Neural cell (in vitro differentiated cells): Measurements from ENCODE around the gene DIRAS1. TPM values are rescaled to one million over a fixed set of nuclear protein-coding genes. Genes with fewer than 3 reads are reported as not detected.

Experiments
- H2AFZ ChIP-seq: fragments of 200-600, 300-800 bp; sonication (generic), shearing (Covaris generic); 2 replicates; pipeline ENCODE4 v1.6.0; 2014; ENCODE audit warnings: low read depth, mild to moderate bottlenecking, antibody characterized with exemption, low read length, moderate library complexity
- H3F3A ChIP-seq: fragments of 200-600 bp; shearing (Covaris generic); 2 replicates; pipeline ENCODE4 v1.6.1; 2016; ENCODE audit warnings: mild to moderate bottlenecking, moderate library complexity, mixed read lengths, antibody characterized with exemption, low read length; ENCODE audit not compliant: insufficient read depth, poor library complexity, severe bottlenecking
- H3K27ac ChIP-seq: fragments of 200-600, 300-800 bp; sonication (generic), shearing (Covaris generic); 2 replicates; pipeline ENCODE4 v1.5.1; 2014; ENCODE audit warnings: mild to moderate bottlenecking, low read length, moderate library complexity
- H3K27me3 ChIP-seq: fragments of 300-800, 200-600 bp; sonication (generic), shearing (Covaris generic); 2 replicates; pipeline ENCODE4 v1.6.0; 2014; ENCODE audit warnings: mild to moderate bottlenecking, low read depth, low read length, moderate library complexity; ENCODE audit not compliant: insufficient read depth
- H3K36me3 ChIP-seq: fragments of 300-800, 200-600 bp; sonication (generic), shearing (Covaris generic); 2 replicates; pipeline ENCODE4 v1.5.1; 2014; ENCODE audit warnings: mild to moderate bottlenecking, antibody characterized with exemption, low read length, moderate library complexity; ENCODE audit not compliant: insufficient read depth
- H3K4me2 ChIP-seq: fragments of 300-800, 200-600 bp; sonication (generic), shearing (Covaris generic); 2 replicates; pipeline ENCODE4 v1.6.0; 2014; ENCODE audit warnings: mild to moderate bottlenecking, low read length
- H3K4me3 ChIP-seq: fragments of 300-800, 200-600 bp; sonication (generic), shearing (Covaris generic); 2 replicates; pipeline ENCODE4 v1.5.1; 2014; ENCODE audit warnings: mild to moderate bottlenecking, low read length, moderate library complexity
- H3K79me2 ChIP-seq: fragments of 200-600 bp; shearing (Covaris generic); replicated peaks from 2 replicates; pipeline ENCODE4 v1.6.0; 2014; ENCODE audit warnings: mild to moderate bottlenecking, low read length, moderate library complexity; ENCODE audit not compliant: insufficient read depth
- H3K9ac ChIP-seq: fragments of 300-800, 200-600 bp; sonication (generic), shearing (Covaris generic); 2 replicates; pipeline ENCODE4 v1.6.1; 2016; ENCODE audit warnings: mild to moderate bottlenecking, low read length, mixed read lengths
- H3K9me2 ChIP-seq: fragments of 200-600 bp; shearing (Covaris generic); 2 replicates; pipeline ENCODE4 v1.6.1; 2016; ENCODE audit warnings: mild to moderate bottlenecking, low read length, mixed read lengths; ENCODE audit not compliant: insufficient read depth
- H3K9me3 ChIP-seq: fragments of 200-600, 300-800 bp; sonication (generic), shearing (Covaris generic); 2 replicates; pipeline ENCODE4 v1.6.1; 2016; ENCODE audit warnings: mild to moderate bottlenecking, mixed run types, low read length, moderate library complexity, mixed read lengths
- H4K20me1 ChIP-seq: fragments of 200-600 bp; shearing (Covaris generic); 2 replicates; pipeline ENCODE4 v1.6.1; 2016; ENCODE audit warnings: mild to moderate bottlenecking, mixed run types; ENCODE audit not compliant: insufficient read depth
- CTCF ChIP-seq: fragments of 450-650 bp; IDR thresholded peaks from 2 replicates; pipeline ENCODE4 v1.5.1; 2014; ENCODE audit warnings: antibody characterized with exemption, mild to moderate bottlenecking, moderate library complexity; ENCODE audit not compliant: poor library complexity, severe bottlenecking
- EP300 ChIP-seq: fragments of 450-650 bp; conservative IDR thresholded peaks from 2 replicates; pipeline ENCODE4 v1.6.1; 2014; ENCODE audit warnings: antibody characterized with exemption, mild to moderate bottlenecking, moderate library complexity; ENCODE audit not compliant: poor library complexity, severe bottlenecking
- EZH2 ChIP-seq: fragments of 200-600, 300-800 bp; shearing (Covaris generic), sonication (generic); IDR thresholded peaks from 2 replicates; pipeline ENCODE4 v1.6.1; 2014; ENCODE audit warnings: antibody characterized with exemption, low read length, borderline replicate concordance, mild to moderate bottlenecking; ENCODE audit not compliant: insufficient read depth, poor library complexity, severe bottlenecking
- MXI1 ChIP-seq: fragments of 450-650 bp; conservative IDR thresholded peaks from 2 replicates; pipeline ENCODE4 v1.6.1; 2014; ENCODE audit warnings: antibody characterized with exemption, mild to moderate bottlenecking; ENCODE audit not compliant: poor library complexity, severe bottlenecking
- POLR2AphosphoS5 ChIP-seq: IDR thresholded peaks from 2 replicates; pipeline ENCODE4 v1.6.1; 2012
- RAD21 ChIP-seq: fragments of 450-650 bp; conservative IDR thresholded peaks from 2 replicates; pipeline ENCODE4 v1.6.1; 2014; ENCODE audit warnings: antibody characterized with exemption, mild to moderate bottlenecking, moderate library complexity
- REST ChIP-seq: IDR thresholded peaks from 2 replicates; pipeline ENCODE4 v1.6.1; 2012; ENCODE audit warnings: borderline replicate concordance
- SMC3 ChIP-seq: fragments of 450-650 bp; conservative IDR thresholded peaks from 2 replicates; pipeline ENCODE4 v1.6.1; 2014; ENCODE audit warnings: antibody characterized with exemption, mild to moderate bottlenecking, moderate library complexity; ENCODE audit not compliant: poor library complexity
- TAF1 ChIP-seq: IDR thresholded peaks from 2 replicates; pipeline ENCODE4 v1.6.1; 2012; ENCODE audit warnings: low read depth
- polyA plus RNA-seq: library from polyadenylated mRNA; depleted of rRNA; stranded (reverse); fragments of >200 nt; gene quantifications from 2 replicates; pipeline ENCODE4 v1.2.3, GENCODE V29; 2014

DIRAS1 gene
- polyA plus RNA-seq, 1 donor from 2014 or later, result 39.8 TPM

DNA sequence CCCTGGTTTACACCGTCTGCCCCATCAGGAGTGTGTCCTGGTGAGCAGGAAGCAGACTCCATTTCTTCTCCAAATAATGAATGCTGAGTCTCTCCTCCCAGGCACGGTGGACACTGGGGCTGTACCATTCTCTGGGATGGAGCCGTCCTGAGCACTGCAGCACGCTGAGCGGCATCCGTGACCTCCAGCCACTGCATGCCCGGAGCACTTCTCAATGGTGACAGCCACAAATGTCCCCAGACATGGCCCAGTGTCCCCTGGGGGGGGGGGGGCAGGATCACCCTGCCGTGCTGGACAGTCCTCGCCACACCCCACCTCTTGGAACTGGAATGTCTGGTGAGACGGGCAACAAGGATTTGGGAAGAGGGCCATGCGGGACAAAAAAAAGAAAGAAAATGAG is 56.1 kb downstream of the DIRAS1 start:
- Histone ChIP-seq H3K27me3 (no peaks in the 10 kb centered on the region), H2AFZ (no peak overlapping the region), H3F3A (no peaks in the 10 kb centered on the region), H3K4me2 (no peak overlapping the region), H3K79me2 (no peaks in the 10 kb centered on the region), H4K20me1 (no peaks in the 10 kb centered on the region), H3K4me3 (no peak overlapping the region), H3K9ac (no peak overlapping the region), H3K9me2 (no peaks in the 10 kb centered on the region), H3K36me3 (no peaks in the 10 kb centered on the region), H3K27ac (no peak overlapping the region), H3K9me3 (no peaks in the 10 kb centered on the region)
- TF ChIP-seq EP300 (no peak), MXI1 (no peak), REST (no peak), TAF1 (no peak), CTCF (no peak), RAD21 (no peak), SMC3 (no peak), EZH2 (no peak), POLR2AphosphoS5 (no peak)

Other genes with a start within 250 kb of the DIRAS1 start
- gene GADD45B, start 245.2 kb downstream of the DIRAS1 start, polyA plus RNA-seq, result 0.44 TPM in 1 of 2 replicates, not detected in the other
- gene GNG7, start 18.7 kb downstream of the DIRAS1 start, polyA plus RNA-seq, result 3.0 and 3.6 TPM in 2 replicates
- 56.4 and 72.8 TPM in 2 replicates for gene SLC39A3, start 18.6 kb upstream of the DIRAS1 start, polyA plus RNA-seq
- 80.6 and 93.4 TPM in 2 replicates for gene SGTA, start 61.9 kb upstream of the DIRAS1 start, polyA plus RNA-seq
- 102 and 113 TPM in 2 replicates for gene THOP1, start 64.1 kb upstream of the DIRAS1 start, polyA plus RNA-seq
- 22.5 and 24.0 TPM in 2 replicates for gene ZNF554, start 98.5 kb upstream of the DIRAS1 start, polyA plus RNA-seq
- gene ZNF555, start 120.1 kb upstream of the DIRAS1 start, polyA plus RNA-seq, result 6.5 and 8.6 TPM in 2 replicates
- 0.14 and 0.28 TPM in 2 replicates for gene ZNF556, start 146.0 kb upstream of the DIRAS1 start, polyA plus RNA-seq
- 3.0 and 5.8 TPM in 2 replicates for gene ZNF57, start 179.6 kb upstream of the DIRAS1 start, polyA plus RNA-seq
- gene ZNF77, start 223.6 kb upstream of the DIRAS1 start, polyA plus RNA-seq, result 10.2 and 13.0 TPM in 2 replicates